ENCODE data around the gene KCNAB2.

- TF ChIP-seq CTCF (IDR thresholded peaks at IDR 0.05) (no peak), POLR2AphosphoS5 (IDR thresholded peaks at IDR 0.05) (no peak)
Observed at GRCh38 chr1:6124341-6124740, 78.7 kb downstream of the KCNAB2 start.

Measured in breast epithelium (tissue), 3 donors.